PFSK-1 (cell line): ENCODE results near the gene WBP11.

Experiments used
- FOXP2 ChIP-seq: optimal IDR thresholded peaks from 2 replicates; pipeline ENCODE3; 2011; ENCODE audit warnings: borderline replicate concordance, control low read depth, inconsistent platforms; ENCODE audit not compliant: insufficient read depth; ENCODE audit errors: extremely low read length, extremely low read depth
- POLR2AphosphoS5 ChIP-seq: IDR thresholded peaks from 2 replicates; pipeline ENCODE4 v1.6.1; 2012; ENCODE audit warnings: low read depth, mild to moderate bottlenecking, control low read depth, low read length, moderate library complexity
- SIN3A ChIP-seq: IDR thresholded peaks from 2 replicates; pipeline ENCODE4 v1.6.1; 2012; ENCODE audit warnings: mild to moderate bottlenecking, low read length, moderate library complexity, borderline replicate concordance; ENCODE audit not compliant: insufficient read depth
- TAF1 ChIP-seq: IDR thresholded peaks from 2 replicates; pipeline ENCODE4 v1.6.1; 2012; ENCODE audit warnings: low read length, control low read depth, borderline replicate concordance; ENCODE audit not compliant: insufficient read depth
- TF ChIP-seq, protein P1 (sequence below), 2 experiments: IDR thresholded peaks; 2 replicates each; pipeline versions ENCODE4 v1.6.1 to v1.8.0; 2011 to 2012; ENCODE audit warnings: low read depth in 2 of 2, low read length in 2 of 2, control low read depth in 1 of 2, inconsistent platforms in 1 of 2, mild to moderate bottlenecking in 1 of 2, moderate library complexity in 1 of 2; ENCODE audit not compliant: insufficient read depth in 1 of 2

Gene WBP11

GRCh38 chr12:14846042-14846587, 42.8 kb upstream of the WBP11 start:
- TF ChIP-seq, protein P1, sequence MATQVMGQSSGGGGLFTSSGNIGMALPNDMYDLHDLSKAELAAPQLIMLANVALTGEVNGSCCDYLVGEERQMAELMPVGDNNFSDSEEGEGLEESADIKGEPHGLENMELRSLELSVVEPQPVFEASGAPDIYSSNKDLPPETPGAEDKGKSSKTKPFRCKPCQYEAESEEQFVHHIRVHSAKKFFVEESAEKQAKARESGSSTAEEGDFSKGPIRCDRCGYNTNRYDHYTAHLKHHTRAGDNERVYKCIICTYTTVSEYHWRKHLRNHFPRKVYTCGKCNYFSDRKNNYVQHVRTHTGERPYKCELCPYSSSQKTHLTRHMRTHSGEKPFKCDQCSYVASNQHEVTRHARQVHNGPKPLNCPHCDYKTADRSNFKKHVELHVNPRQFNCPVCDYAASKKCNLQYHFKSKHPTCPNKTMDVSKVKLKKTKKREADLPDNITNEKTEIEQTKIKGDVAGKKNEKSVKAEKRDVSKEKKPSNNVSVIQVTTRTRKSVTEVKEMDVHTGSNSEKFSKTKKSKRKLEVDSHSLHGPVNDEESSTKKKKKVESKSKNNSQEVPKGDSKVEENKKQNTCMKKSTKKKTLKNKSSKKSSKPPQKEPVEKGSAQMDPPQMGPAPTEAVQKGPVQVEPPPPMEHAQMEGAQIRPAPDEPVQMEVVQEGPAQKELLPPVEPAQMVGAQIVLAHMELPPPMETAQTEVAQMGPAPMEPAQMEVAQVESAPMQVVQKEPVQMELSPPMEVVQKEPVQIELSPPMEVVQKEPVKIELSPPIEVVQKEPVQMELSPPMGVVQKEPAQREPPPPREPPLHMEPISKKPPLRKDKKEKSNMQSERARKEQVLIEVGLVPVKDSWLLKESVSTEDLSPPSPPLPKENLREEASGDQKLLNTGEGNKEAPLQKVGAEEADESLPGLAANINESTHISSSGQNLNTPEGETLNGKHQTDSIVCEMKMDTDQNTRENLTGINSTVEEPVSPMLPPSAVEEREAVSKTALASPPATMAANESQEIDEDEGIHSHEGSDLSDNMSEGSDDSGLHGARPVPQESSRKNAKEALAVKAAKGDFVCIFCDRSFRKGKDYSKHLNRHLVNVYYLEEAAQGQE (IDR thresholded peaks at IDR 0.05; ENCODE audit: insufficient read depth in 1 of 2, low read depth in 2 of 2, low read length in 2 of 2), result no peak

- TF ChIP-seq SIN3A, result no peak
- TF ChIP-seq TAF1, result no peak
- TF ChIP-seq, protein P1 (IDR thresholded peaks at IDR 0.05; ENCODE audit: insufficient read depth in 1 of 2, low read depth in 2 of 2, low read length in 2 of 2), result no peak
- TF ChIP-seq FOXP2, result no peak
- TF ChIP-seq POLR2AphosphoS5, result no peak
Observed at GRCh38 chr12:14845350-14845750, 42.1 kb upstream of the WBP11 start.

GRCh38 chr12:14844401-14844800, 41.1 kb upstream of the WBP11 start:
- TF ChIP-seq TAF1 (no peak), FOXP2 (no peak), POLR2AphosphoS5 (no peak)
- TF ChIP-seq, protein P1 (IDR thresholded peaks at IDR 0.05; ENCODE audit: insufficient read depth in 1 of 2, low read depth in 2 of 2, low read length in 2 of 2), result no peak

DNA sequence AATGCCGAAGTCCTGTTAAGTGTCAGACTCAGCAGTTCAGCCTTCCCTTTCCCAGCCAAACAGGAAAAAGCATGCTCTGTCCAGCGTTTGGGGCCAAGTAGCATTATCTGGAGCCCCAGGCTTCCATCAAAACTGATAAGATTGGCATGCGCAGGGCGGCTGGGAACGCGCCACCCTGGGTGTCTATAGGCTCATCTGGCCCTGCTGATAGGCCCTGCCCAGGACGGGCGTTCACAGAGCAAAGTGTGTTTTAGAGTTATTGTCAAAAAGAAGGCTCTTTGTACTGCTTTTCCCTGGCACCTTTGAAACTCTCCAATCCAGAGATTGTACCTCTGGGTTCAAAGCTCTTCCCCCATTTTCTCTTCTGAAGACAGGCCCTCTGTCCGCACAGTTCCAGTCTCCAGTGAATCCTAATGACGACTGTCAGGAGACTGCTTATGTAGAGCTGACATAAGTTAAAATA, 40.2 kb upstream of the WBP11 start, which contains the start of gene ART4:
TSS of gene ART4 (minus strand) at position 102 of the 463 bp plus-strand sequence. CDS start 413 bp downstream, outside the sequence.
- TF ChIP-seq SIN3A, result no peak
- TF ChIP-seq, protein P1 (IDR thresholded peaks at IDR 0.05; ENCODE audit: insufficient read depth in 1 of 2, low read depth in 2 of 2, low read length in 2 of 2), result peak; percentile 69 to 90

GRCh38 chr12:14842315-14842714, 39.0 kb upstream of the WBP11 start:
- TF ChIP-seq TAF1, result no peak
- no peak for TF ChIP-seq FOXP2
- TF ChIP-seq SIN3A, result no peak
- no peak for TF ChIP-seq POLR2AphosphoS5
- TF ChIP-seq, protein P1 (IDR thresholded peaks at IDR 0.05; ENCODE audit: insufficient read depth in 1 of 2, low read depth in 2 of 2, low read length in 2 of 2), result no peak
